Aorta (tissue), 5 donors: ENCODE results near the gene RTEL1. TPM values are rescaled to one million over a fixed set of nuclear protein-coding genes. Genes with fewer than 3 reads are reported as not detected.
"Not testable (repeated sequence)": the region's sequence is repeated elsewhere in the genome, so short reads cannot be mapped to it uniquely, and the experiment has no call there.

Source experiments
- ATAC-seq: fragments of 200-7000 bp; cut with Tn5 transposase; one replicate; pipeline ENCODE4 v1.9.1; 2022; ENCODE audit warnings: moderate library complexity; ENCODE audit not compliant: low FRiP score
- DNase-seq, 2 donors: peaks; one replicate each; pipeline ENCODE4 v3.0.0-alpha.2; 2020
- H3K27ac ChIP-seq, 2 donors: one replicate each; pipeline ENCODE4 v1.5.1; 2013; ENCODE audit warnings: low read length in 2 of 2, mild to moderate bottlenecking in 2 of 2, moderate library complexity in 2 of 2, control low read depth in 1 of 2, inconsistent platforms in 1 of 2, low read depth in 1 of 2
- H3K27me3 ChIP-seq, 2 donors: one replicate each; pipeline ENCODE4 v1.6.1; 2013; ENCODE audit warnings: control low read depth in 1 of 2, low read length in 1 of 2, mild to moderate bottlenecking in 1 of 2, moderate library complexity in 1 of 2; ENCODE audit not compliant: insufficient read depth in 2 of 2, control insufficient read depth in 1 of 2
- H3K36me3 ChIP-seq, 2 donors: one replicate each; pipeline ENCODE4 v1.6.1; 2013; ENCODE audit warnings: control low read depth in 1 of 2, low read length in 1 of 2, mild to moderate bottlenecking in 1 of 2; ENCODE audit not compliant: insufficient read depth in 2 of 2, control insufficient read depth in 1 of 2
- H3K4me1 ChIP-seq, 2 donors: one replicate each; pipeline ENCODE4 v1.6.1; 2013; ENCODE audit warnings: low read length in 2 of 2, control low read depth in 1 of 2, mild to moderate bottlenecking in 1 of 2, moderate library complexity in 1 of 2; ENCODE audit not compliant: insufficient read depth in 2 of 2, control insufficient read depth in 1 of 2
- H3K4me3 ChIP-seq, 2 donors: one replicate each; pipeline ENCODE4 v1.5.1; 2013; ENCODE audit warnings: low read length in 2 of 2, control low read depth in 1 of 2, mild to moderate bottlenecking in 1 of 2
- H3K9me3 ChIP-seq: one replicate; pipeline ENCODE4 v1.6.1; 2013; ENCODE audit warnings: mild to moderate bottlenecking, low read length; ENCODE audit not compliant: control insufficient read depth
- WGBS, 2 donors: extraction: QIAGEN DNeasy Blood & Tissue Kit; methylation state at CpG; one replicate each; pipeline ENCODE4 v1.1.7; 2013; 5-methylcytosine and 5-hydroxymethylcytosine counted together
- intact Hi-C, 2 donors: fragments of 100-400 bp; cut with DNase I; formaldehyde crosslinking; loops; one replicate each; pipeline versions ENCODE4 v1.14.2 to v1.15.0; 2022
- polyA plus RNA-seq, 2 donors: library from polyadenylated mRNA; stranded (reverse); fragments of 200-250 nt; gene quantifications; one replicate each; pipeline ENCODE4 v1.2.3, GENCODE V29; 2013
- total RNA-seq, 2 donors: library from RNA; stranded (reverse); fragmentation: NEBNext Ultra II Directional; extraction: Animal tissue kit (Norgen Biotek cat#: 25700); gene quantifications; one replicate each; pipeline ENCODE4 v1.2.1, GENCODE V29; 2021
- donor health status: healthy with polysubstance abuse.
- donor health status: Bipolar disorder and iron deficiency.
- donor health status: DM: no; HTN: no; CAD: no.
- donor health status: DM: no; HTN: no; CAD: no.
- donor health status: DM: yes; HTN: yes; CAD: no.

The RTEL1 gene
- total and polyA plus RNA-seq, 4 donors = 6.8 to 114 (median 39.3) TPM

DNA sequence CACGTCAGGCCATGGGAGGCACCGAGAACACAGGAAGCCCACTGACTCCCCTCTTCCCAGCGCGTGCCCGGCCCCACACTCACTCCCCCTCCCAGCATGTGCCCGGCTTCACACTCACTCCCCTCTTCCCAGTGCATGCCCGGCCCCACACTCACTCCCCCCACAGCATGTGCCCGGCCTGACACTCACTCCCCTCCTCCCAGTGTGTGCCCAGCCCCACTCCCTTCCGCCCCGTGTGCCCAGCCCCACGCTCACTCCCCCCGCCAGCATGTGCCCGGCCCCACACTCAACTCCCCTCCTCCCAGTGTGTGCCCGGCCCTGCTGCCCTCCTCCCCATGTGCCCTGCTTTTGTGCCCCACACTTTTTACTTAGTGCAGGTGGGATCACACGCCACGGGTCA, 9.7 kb downstream of the RTEL1 start:
- 92 to 93% methylated on average over 16 of the region's 16 CpGs for WGBS, 2 donors
- no peak for DNase-seq
- Histone ChIP-seq H3K27ac (no peak overlapping the region), H3K9me3 (no peaks in the 10 kb centered on the region), H3K4me3 (no peak overlapping the region), H3K27me3 (no peaks in the 10 kb centered on the region), H3K4me1 (no peaks in the 10 kb centered on the region), H3K36me3 (peaks cover 0 to 4% of the 10 kb centered on the region in 2 donors)
- intact Hi-C loops = no loop called here
- ATAC-seq = no peak

DNA sequence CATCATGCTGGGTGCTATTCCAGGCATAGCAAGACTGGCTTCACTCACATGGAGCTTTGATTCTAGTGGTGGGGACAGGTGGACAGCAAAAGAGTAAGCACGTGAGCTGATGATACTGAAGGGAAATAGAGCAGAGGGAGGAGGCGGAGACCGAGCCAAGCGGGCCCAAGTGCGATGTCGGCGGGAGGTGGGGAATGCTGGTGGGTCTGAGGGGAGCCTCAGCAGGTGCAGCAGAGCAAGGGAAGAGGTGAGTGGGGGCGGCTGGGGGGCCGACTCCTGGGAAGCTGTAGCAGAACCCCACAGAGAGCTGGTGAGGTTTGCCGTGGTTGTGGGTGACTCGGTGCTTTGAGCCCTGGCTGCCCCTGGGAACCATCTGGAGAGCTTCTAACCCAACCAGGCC, 10.2 kb downstream of the RTEL1 start:
- intact Hi-C loops = no loop called here
- DNase-seq = no peak
- no peaks in the 10 kb centered on the region for H3K9me3 ChIP-seq
- H3K4me1 ChIP-seq = no peaks in the 10 kb centered on the region
- H3K4me3 ChIP-seq = no peak overlapping the region
- no peak overlapping the region for H3K27ac ChIP-seq
- peaks cover 0 to 4% of the 10 kb centered on the region in 2 donors for H3K36me3 ChIP-seq
- 94 to 95% methylated on average over 11 of the region's 11 CpGs for WGBS, 2 donors
- H3K27me3 ChIP-seq = no peaks in the 10 kb centered on the region
- ATAC-seq = no peak

DNA sequence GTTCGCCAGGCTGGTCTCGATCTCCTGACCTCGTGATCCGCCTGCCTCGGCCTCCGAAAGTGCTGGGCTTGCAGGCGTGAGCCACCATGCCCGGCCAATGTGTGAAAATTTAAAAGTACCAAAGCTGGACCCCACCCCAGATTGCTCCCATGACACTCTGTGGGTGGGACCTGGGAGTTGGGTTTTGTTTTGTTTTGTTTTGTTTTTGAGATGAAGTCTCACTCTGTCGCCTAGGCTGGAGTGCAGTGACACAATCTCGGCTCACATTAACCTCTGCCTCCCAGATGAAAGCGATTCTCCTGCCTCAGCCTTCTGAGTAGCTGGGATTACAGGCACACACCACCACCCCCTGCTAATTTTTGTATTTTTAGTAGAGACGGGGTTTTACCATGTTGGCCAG, 13.6 kb downstream of the RTEL1 start:
- H3K27ac ChIP-seq, H3K9me3 ChIP-seq, DNase-seq, H3K27me3 ChIP-seq, H3K4me1 ChIP-seq, H3K4me3 ChIP-seq, H3K36me3 ChIP-seq, intact Hi-C loops, ATAC-seq: not testable (repeated sequence)
- 96% methylated on average over 12 of the region's 12 CpGs for WGBS, 2 donors

DNA sequence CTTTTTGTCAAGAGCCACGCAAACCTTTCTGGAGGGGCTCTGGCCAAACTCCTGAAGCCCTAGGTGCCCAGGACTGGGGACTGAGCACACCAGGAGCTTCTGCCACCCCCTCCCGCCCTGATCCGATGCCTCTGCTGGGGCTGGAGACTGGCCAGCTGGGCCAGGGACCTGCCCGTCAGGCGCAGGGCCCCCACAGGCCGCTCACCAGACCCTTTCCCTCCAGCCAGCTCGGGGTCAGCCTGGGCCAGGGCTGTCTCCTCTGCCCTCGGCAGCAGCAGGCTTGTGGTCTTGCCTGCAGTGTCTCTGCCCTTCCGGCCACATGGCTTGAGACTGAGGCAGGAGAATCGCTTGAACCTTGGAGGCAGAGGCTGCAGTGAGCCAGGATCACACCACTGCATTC, 14.6 kb downstream of the RTEL1 start:
- Histone ChIP-seq H3K4me3 (no peak overlapping the region), H3K27ac (no peak overlapping the region), H3K9me3 (no peaks in the 10 kb centered on the region), H3K36me3 (no peaks in the 10 kb centered on the region), H3K27me3 (no peaks in the 10 kb centered on the region), H3K4me1 (no peaks in the 10 kb centered on the region)
- intact Hi-C loops = no loop called here
- 89 to 94% methylated on average over 9 to 10 of the region's 10 CpGs for WGBS, 2 donors
- ATAC-seq = no peak
- DNase-seq = no peak

DNA sequence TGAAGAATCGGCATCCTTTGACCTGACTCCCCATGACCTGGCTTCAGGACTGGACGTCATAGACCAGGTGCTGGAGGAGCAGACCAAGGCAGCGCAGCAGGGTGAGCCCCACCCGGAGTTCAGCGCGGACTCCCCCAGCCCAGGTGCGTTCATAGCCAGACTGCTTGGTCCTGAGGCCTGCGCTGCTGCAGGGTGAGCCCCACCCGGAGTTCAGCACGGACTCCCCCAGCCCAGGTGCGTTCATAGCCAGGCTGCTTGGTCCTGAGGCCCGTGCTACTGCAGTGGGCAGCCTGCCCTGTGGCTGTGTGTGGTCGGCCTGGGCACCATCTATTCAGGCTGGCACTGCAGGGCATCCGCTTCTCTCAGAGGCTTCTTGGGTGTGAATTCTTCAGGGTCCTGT, 15.8 kb downstream of the RTEL1 start:
- no peak for ATAC-seq
- Histone ChIP-seq H3K4me1 (no peaks in the 10 kb centered on the region), H3K36me3 (no peaks in the 10 kb centered on the region), H3K27me3 (no peaks in the 10 kb centered on the region), H3K27ac (no peak overlapping the region), H3K4me3 (no peak overlapping the region), H3K9me3 (no peaks in the 10 kb centered on the region)
- intact Hi-C loops = no loop called here
- no peak for DNase-seq
- WGBS, 2 donors = 96 to 99% methylated on average over 14 of the region's 14 CpGs

DNA sequence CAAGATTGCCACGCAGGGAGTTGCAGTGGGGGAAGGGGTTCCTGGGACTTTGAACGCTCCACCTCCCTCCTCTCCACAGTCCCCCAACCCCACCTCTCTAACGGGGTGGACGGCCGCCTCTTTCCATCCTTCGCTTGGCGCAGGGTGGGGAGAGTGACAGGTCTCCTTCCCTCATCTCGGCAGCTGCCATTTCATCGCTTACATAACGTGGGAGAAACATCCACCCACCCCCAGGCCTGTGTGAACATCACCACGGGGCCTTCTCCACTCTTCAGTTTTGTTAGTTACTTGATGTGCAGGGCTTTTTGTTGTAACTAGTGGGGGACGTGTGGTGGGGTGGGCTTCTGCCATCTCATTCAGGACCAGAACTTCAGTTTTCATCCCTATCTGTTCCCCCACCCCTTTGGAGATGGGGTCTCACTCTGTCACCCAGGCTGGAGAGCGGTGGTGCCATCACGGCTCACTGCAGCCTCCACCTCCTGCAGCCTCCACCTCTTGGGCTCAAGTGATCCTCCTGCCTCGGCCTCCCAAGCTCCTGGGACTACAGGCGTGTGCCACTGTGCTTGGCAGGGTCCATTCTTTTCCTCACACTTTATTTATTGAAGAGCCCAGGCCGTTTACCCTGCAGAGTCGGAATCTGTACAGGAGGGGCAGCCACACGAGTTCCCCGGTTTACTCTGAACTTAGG, 17.7 kb downstream of the RTEL1 start:
- intact Hi-C loops = no loop called here
- no peaks in the 10 kb centered on the region for H3K9me3 ChIP-seq
- no peak overlapping the region for H3K27ac ChIP-seq
- 94 to 95% methylated on average over 20 of the region's 20 CpGs for WGBS, 2 donors
- DNase-seq (no peak), ATAC-seq (no peak)
- no peak overlapping the region for H3K4me3 ChIP-seq
- H3K27me3 ChIP-seq = no peaks in the 10 kb centered on the region
- no peaks in the 10 kb centered on the region for H3K36me3 ChIP-seq
- H3K4me1 ChIP-seq = no peaks in the 10 kb centered on the region

DNA sequence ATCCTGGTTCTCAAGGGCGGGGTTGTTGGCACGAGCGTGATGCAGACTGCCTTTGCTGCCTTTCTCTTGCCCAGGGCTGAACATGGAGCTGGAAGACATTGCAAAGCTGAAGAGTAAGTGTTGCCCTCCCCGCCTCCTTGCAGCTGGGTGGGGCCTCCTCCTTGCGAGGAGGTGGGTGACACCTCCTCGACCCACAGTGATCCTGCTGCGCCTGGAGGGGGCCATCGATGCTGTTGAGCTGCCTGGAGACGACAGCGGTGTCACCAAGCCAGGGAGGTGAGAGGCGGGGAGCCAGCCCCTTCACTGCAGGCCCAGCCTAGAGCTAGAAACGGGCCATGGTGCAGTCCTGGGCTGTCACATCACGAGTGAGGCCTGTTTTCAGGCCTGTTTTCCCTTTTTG, 20.0 kb downstream of the RTEL1 start:
- Histone ChIP-seq H3K36me3 (no peaks in the 10 kb centered on the region), H3K27me3 (no peaks in the 10 kb centered on the region), H3K27ac (no peak overlapping the region), H3K4me1 (no peaks in the 10 kb centered on the region), H3K9me3 (no peaks in the 10 kb centered on the region), H3K4me3 (no peak overlapping the region)
- ATAC-seq = no peak
- WGBS, 2 donors = 88 to 92% methylated on average over 13 of the region's 13 CpGs
- no peak for DNase-seq
- intact Hi-C loops = no loop called here

DNA sequence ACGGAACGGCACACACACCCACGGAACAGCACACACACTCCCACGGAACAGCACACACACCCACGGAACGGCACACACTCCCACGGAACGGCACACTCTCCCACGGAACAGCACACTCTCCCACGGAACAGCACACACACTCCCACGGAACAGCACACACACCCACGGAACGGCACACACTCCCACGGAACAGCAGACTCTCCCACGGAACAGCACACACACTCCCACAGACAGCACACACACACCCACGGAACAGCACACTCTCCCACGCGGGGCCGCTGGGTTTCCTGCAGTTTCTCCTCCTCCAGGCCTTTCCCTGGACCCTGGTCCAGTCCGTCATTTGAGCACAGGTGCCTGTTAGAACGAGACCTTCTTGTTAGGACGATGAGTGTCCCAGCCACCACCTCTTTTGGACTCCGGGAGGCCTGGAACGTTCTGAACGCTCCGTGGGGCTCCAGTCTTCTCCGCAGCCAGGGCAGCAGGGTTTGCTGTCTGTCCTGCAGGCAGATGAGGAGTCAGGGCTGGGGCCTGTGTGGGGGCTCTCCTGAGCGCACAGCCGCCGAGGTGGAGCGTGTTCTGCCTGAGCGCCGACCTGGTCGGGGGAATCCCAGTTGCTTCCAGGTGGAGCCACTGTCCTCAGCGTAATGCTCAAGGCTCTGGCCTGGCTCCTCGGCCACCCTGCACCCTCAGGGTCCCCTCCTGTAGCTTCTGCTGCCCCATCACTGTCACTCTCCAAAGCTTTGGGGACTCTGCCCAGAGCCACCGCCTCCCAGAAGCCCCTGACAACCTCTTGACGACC, 20.8 kb downstream of the RTEL1 start:
- intact Hi-C loops = no loop called here
- Histone ChIP-seq H3K4me1 (no peaks in the 10 kb centered on the region), H3K27me3 (no peaks in the 10 kb centered on the region), H3K36me3 (no peaks in the 10 kb centered on the region), H3K4me3 (no peak overlapping the region), H3K9me3 (no peaks in the 10 kb centered on the region), H3K27ac (no peak overlapping the region)
- ATAC-seq (no peak), DNase-seq (peak in 1 of 2 donors; percentile 45)
- 89 to 90% methylated on average over 36 to 38 of the region's 38 CpGs for WGBS, 2 donors

DNA sequence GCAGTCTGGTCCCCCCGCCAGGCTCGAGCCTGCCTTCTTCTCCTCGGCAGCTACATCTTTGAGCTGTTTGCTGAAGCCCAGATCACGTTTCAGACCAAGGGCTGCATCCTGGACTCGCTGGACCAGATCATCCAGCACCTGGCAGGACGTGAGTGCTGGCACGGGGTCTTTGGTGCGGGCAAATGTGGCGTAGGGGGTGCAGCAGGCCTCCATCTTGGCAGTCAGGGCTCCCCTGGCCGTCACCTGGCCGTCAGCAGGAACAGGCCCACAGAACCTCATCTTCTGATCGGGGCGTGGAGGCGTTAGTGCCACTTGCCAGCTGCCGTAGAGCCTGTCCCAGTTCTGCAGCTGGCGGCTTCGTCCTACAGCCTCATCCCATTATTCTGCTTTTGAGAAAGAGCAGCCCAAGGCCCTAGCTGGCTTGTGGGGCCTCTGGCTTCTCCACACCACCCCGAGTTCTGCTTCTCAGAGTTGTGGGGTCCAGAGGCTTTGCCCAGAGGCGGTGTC, 21.7 kb downstream of the RTEL1 start:
- intact Hi-C loops = no loop called here
- Histone ChIP-seq H3K9me3 (no peaks in the 10 kb centered on the region), H3K36me3 (no peaks in the 10 kb centered on the region), H3K27me3 (no peaks in the 10 kb centered on the region), H3K27ac (no peak overlapping the region), H3K4me1 (no peaks in the 10 kb centered on the region), H3K4me3 (no peak overlapping the region)
- 94% methylated on average over 19 of the region's 19 CpGs for WGBS, 2 donors
- no peak for DNase-seq
- no peak for ATAC-seq
